PC-3 (cell line): ENCODE data around the gene KATNAL1.

Experiments
- CTCF ChIP-seq: fragments of 300-600 bp; sonication (generic); conservative IDR thresholded peaks from 2 replicates; pipeline ENCODE4 v1.5.1; 2017; ENCODE audit warnings: antibody characterized with exemption, low read depth, mild to moderate bottlenecking, low read length
- EZH2 ChIP-seq: fragments of 300-600 bp; sonication (generic); IDR thresholded peaks from one replicate; pipeline ENCODE4 v1.6.1; 2017; ENCODE audit warnings: antibody characterized with exemption, mild to moderate bottlenecking, low read length; ENCODE audit not compliant: unreplicated experiment
- EZH2phosphoT487 ChIP-seq: fragments of 300-600 bp; sonication (generic); IDR thresholded peaks from 2 replicates; pipeline ENCODE4 v1.6.1; 2018; ENCODE audit warnings: mild to moderate bottlenecking, antibody characterized with exemption, low read length, borderline replicate concordance

- TF ChIP-seq CTCF (no peak), EZH2phosphoT487 (no peak), EZH2 (no peak)
Observed at GRCh38 chr13:30224732-30225131, 82.6 kb downstream of the KATNAL1 start.
